ENCODE results near the gene RAC3.

- TF ChIP-seq TAF1 (conservative IDR thresholded peaks at IDR 0.05) (no peak), YY1 (IDR thresholded peaks at IDR 0.05) (no peak), JUND (IDR thresholded peaks at IDR 0.05) (no peak), RXRA (IDR thresholded peaks at IDR 0.05) (no peak), REST (IDR thresholded peaks at IDR 0.05) (no peak), FOXA1 (IDR thresholded peaks at IDR 0.05) (no peak), GABPA (IDR thresholded peaks at IDR 0.05 in 1 of 2, conservative IDR thresholded peaks at IDR 0.05 in 1 of 2) (no peak), MAX (IDR thresholded peaks at IDR 0.05) (no peak), SP1 (IDR thresholded peaks at IDR 0.05) (no peak), RAD21 (IDR thresholded peaks at IDR 0.05) (no peak), NR2F2 (IDR thresholded peaks at IDR 0.05) (no peak), EGR1 (IDR thresholded peaks at IDR 0.05; ENCODE audit: low read depth in 2 of 2) (no peak)
- TF ChIP-seq, protein P1, sequence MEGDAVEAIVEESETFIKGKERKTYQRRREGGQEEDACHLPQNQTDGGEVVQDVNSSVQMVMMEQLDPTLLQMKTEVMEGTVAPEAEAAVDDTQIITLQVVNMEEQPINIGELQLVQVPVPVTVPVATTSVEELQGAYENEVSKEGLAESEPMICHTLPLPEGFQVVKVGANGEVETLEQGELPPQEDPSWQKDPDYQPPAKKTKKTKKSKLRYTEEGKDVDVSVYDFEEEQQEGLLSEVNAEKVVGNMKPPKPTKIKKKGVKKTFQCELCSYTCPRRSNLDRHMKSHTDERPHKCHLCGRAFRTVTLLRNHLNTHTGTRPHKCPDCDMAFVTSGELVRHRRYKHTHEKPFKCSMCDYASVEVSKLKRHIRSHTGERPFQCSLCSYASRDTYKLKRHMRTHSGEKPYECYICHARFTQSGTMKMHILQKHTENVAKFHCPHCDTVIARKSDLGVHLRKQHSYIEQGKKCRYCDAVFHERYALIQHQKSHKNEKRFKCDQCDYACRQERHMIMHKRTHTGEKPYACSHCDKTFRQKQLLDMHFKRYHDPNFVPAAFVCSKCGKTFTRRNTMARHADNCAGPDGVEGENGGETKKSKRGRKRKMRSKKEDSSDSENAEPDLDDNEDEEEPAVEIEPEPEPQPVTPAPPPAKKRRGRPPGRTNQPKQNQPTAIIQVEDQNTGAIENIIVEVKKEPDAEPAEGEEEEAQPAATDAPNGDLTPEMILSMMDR (IDR thresholded peaks at IDR 0.05; ENCODE audit: low read depth, low read length, missing input control), result no peak
- TF ChIP-seq, protein P2, sequence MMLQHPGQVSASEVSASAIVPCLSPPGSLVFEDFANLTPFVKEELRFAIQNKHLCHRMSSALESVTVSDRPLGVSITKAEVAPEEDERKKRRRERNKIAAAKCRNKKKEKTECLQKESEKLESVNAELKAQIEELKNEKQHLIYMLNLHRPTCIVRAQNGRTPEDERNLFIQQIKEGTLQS (IDR thresholded peaks at IDR 0.05), result no peak
Measured at GRCh38 chr17:82033359-82034085, 2.0 kb downstream of the RAC3 start.

Measured in liver (tissue), 3 donors.